Tibial nerve (tissue), 4 donors: Measurements from ENCODE around the gene NME8.

Experiments used
- CTCF ChIP-seq, 5 experiments: fragments of 200-600 bp in 3 of 5; fragments of 450-650 bp in 2 of 5; sonication (generic) in 3 of 5; IDR thresholded peaks; one replicate each; pipeline ENCODE4 v1.5.1; 2016 to 2019; ENCODE audit warnings: antibody characterized with exemption in 5 of 5, mild to moderate bottlenecking in 3 of 5, moderate library complexity in 2 of 5
- EP300 ChIP-seq, 2 donors: sonication (generic); formaldehyde crosslinking; IDR thresholded peaks; one replicate each; pipeline ENCODE4 v1.6.1; 2017; ENCODE audit warnings: antibody characterized with exemption in 2 of 2, mild to moderate bottlenecking in 1 of 2
- POLR2A ChIP-seq, 2 donors: fragments of 450-650 bp; IDR thresholded peaks; one replicate each; pipeline ENCODE4 v1.6.1; 2017; ENCODE audit warnings: antibody characterized with exemption in 2 of 2, mild to moderate bottlenecking in 2 of 2, moderate library complexity in 2 of 2

GRCh38 chr7:37853468-37853867, 5.1 kb downstream of the NME8 start:
- TF ChIP-seq POLR2A (IDR thresholded peaks at IDR 0.05) (no peak), CTCF (IDR thresholded peaks at IDR 0.05) (no peak), EP300 (IDR thresholded peaks at IDR 0.05) (no peak)
